Neuronal stem cell (in vitro differentiated cells): ENCODE measurements around the gene CDH20.

Experiments
- DNase-seq: peaks from one replicate; pipeline ENCODE4 v3.0.0-alpha.2; 2013; ENCODE audit warnings: low spot score
- H2AFZ ChIP-seq: one replicate; pipeline ENCODE4 v1.6.1; 2013; ENCODE audit warnings: mild to moderate bottlenecking, low read length, inconsistent platforms
- H2AK5ac ChIP-seq: 2 replicates; pipeline ENCODE4 v1.6.1; 2013; ENCODE audit warnings: low read depth, mild to moderate bottlenecking, inconsistent platforms, low read length, moderate library complexity, mixed read lengths
- H2BK120ac ChIP-seq: 2 replicates; pipeline ENCODE4 v1.6.1; 2013; ENCODE audit warnings: low read depth, mild to moderate bottlenecking, inconsistent platforms, low read length, moderate library complexity, mixed read lengths
- H2BK12ac ChIP-seq: one replicate; pipeline ENCODE4 v1.6.1; 2013; ENCODE audit warnings: low read length, inconsistent platforms
- H2BK15ac ChIP-seq: 2 replicates; pipeline ENCODE4 v1.6.1; 2013; ENCODE audit warnings: mild to moderate bottlenecking, low read length, inconsistent platforms, mixed read lengths
- H2BK5ac ChIP-seq: one replicate; pipeline ENCODE4 v1.6.1; 2013; ENCODE audit warnings: inconsistent platforms, mild to moderate bottlenecking, low read length, moderate library complexity
- H3K14ac ChIP-seq: one replicate; pipeline ENCODE4 v1.6.1; 2013; ENCODE audit warnings: low read length, inconsistent platforms
- H3K18ac ChIP-seq: 2 replicates; pipeline ENCODE4 v1.6.1; 2013; ENCODE audit warnings: low read length, inconsistent platforms
- H3K23ac ChIP-seq: 2 replicates; pipeline ENCODE4 v1.6.1; 2013; ENCODE audit warnings: low read depth, mild to moderate bottlenecking, mixed read lengths, low read length, inconsistent platforms; ENCODE audit not compliant: poor library complexity
- H3K27ac ChIP-seq: replicated peaks from 3 replicates; pipeline ENCODE4 v1.5.1; 2013; ENCODE audit warnings: low read length, inconsistent platforms
- H3K27me3 ChIP-seq, 3 experiments: 2 replicates each; pipeline ENCODE4 v1.6.1; 2013; ENCODE audit warnings: low read length in 3 of 3, mild to moderate bottlenecking in 2 of 3, inconsistent platforms in 1 of 3, low read depth in 1 of 3, mixed read lengths in 1 of 3, moderate library complexity in 1 of 3; ENCODE audit not compliant: control insufficient read depth in 3 of 3, insufficient read depth in 3 of 3
- H3K36me3 ChIP-seq, 2 donors: replicated peaks in 1 of 2; 2 replicates each; pipeline ENCODE4 v1.6.1; 2013; ENCODE audit warnings: low read length in 2 of 2; ENCODE audit not compliant: control insufficient read depth in 2 of 2, insufficient read depth in 2 of 2
- H3K4ac ChIP-seq: 2 replicates; pipeline ENCODE4 v1.6.1; 2013; ENCODE audit warnings: inconsistent platforms, mild to moderate bottlenecking, low read length, moderate library complexity
- H3K4me1 ChIP-seq, 2 donors: 1 replicate in 1 of 2; 2 replicates in 1 of 2; pipeline ENCODE4 v1.6.1; 2013; ENCODE audit warnings: low read length in 2 of 2, low read depth in 1 of 2; ENCODE audit not compliant: control insufficient read depth in 2 of 2, insufficient read depth in 1 of 2
- H3K4me2 ChIP-seq: one replicate; pipeline ENCODE4 v1.6.1; 2013; ENCODE audit warnings: mild to moderate bottlenecking, low read length, inconsistent platforms; ENCODE audit not compliant: insufficient read depth, poor library complexity, severe bottlenecking
- H3K4me3 ChIP-seq, 2 donors: 2 replicates each; pipeline ENCODE4 v1.5.1; 2013; ENCODE audit warnings: low read length in 2 of 2, mild to moderate bottlenecking in 2 of 2, inconsistent platforms in 1 of 2, moderate library complexity in 1 of 2
- H3K79me1 ChIP-seq: one replicate; pipeline ENCODE4 v1.6.1; 2013; ENCODE audit warnings: low read depth, mild to moderate bottlenecking, inconsistent platforms, low read length, moderate library complexity
- H3K9ac ChIP-seq: one replicate; pipeline ENCODE4 v1.6.1; 2013; ENCODE audit warnings: mild to moderate bottlenecking, low read depth, low read length, inconsistent platforms; ENCODE audit not compliant: poor library complexity
- H3K9me3 ChIP-seq, 2 donors: replicated peaks in 1 of 2; 2 replicates each; pipeline versions ENCODE3 to v1.6.1; 2013; ENCODE audit warnings: low read length in 2 of 2, mild to moderate bottlenecking in 2 of 2, inconsistent platforms in 1 of 2, low read depth in 1 of 2, mixed read lengths in 1 of 2, moderate library complexity in 1 of 2; ENCODE audit not compliant: control insufficient read depth in 2 of 2, insufficient read depth in 1 of 2
- H4K8ac ChIP-seq: one replicate; pipeline ENCODE4 v1.6.1; 2013; ENCODE audit warnings: low read depth, mild to moderate bottlenecking, inconsistent platforms, low read length, moderate library complexity
- H4K91ac ChIP-seq: one replicate; pipeline ENCODE4 v1.6.1; 2013; ENCODE audit warnings: low read length, low read depth, mild to moderate bottlenecking, inconsistent platforms; ENCODE audit not compliant: poor library complexity
- WGBS, 2 donors: extraction: QIAGEN DNeasy Blood & Tissue Kit; methylation state at CpG; one replicate each; pipeline ENCODE4 v1.1.7; 2013; ENCODE audit warnings: missing lambda C conversion rate in 2 of 2, mixed read lengths in 1 of 2; ENCODE audit not compliant: insufficient read length in 2 of 2, insufficient replicate concordance in 1 of 2; ENCODE audit errors: extremely low coverage in 2 of 2; 5-methylcytosine and 5-hydroxymethylcytosine counted together

Gene CDH20

DNA sequence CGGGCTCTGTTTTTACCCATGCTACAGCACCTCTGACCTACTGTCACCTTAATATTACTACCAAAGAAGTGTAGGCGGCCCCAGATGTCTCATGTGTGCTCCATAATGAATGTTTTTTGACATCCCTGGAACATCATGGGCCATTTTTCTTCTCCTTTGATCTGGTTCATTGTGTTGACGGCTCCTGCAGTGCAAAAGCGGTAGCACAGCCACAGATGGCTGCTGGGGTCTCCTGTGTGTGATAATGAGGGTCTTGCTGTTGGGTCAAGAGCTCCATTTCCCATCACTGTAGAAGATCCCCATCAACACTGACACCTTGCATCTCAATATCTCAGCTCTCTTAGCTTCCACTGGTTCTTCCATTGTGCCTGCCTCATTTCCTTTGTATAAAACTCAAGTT, 95.0 kb downstream of the CDH20 start:
- no peak for DNase-seq

GRCh38 chr18:61432590-61432989, 99.4 kb downstream of the CDH20 start:
- Histone ChIP-seq H3K18ac (no peak overlapping the region), H3K4ac (no peak overlapping the region), H3K79me1 (no peaks in the 10 kb centered on the region), H2BK12ac (no peak overlapping the region), H3K9me3 (peaks cover 0 to 3% of the 10 kb centered on the region in 2 donors), H3K23ac (no peak overlapping the region), H3K4me3 (no peak overlapping the region), H3K9ac (no peak overlapping the region), H4K91ac (no peak overlapping the region), H3K4me2 (no peak overlapping the region), H2BK120ac (no peak overlapping the region), H3K4me1 (peaks cover 0 to 3% of the 10 kb centered on the region in 2 donors), H2AFZ (no peak overlapping the region), H3K36me3 (no peaks in the 10 kb centered on the region), H2BK15ac (no peak overlapping the region), H2AK5ac (no peak overlapping the region), H3K27ac (no peak overlapping the region), H2BK5ac (no peak overlapping the region), H4K8ac (no peak overlapping the region), H3K14ac (no peak overlapping the region), H3K27me3 (no peaks in the 10 kb centered on the region)
- DNase-seq = no peak
- WGBS, 2 donors = no CpG with 5 or more reads among the region's 1 CpG

More for the DNA sequence above, 95.0 kb downstream of the CDH20 start:
- no peak overlapping the region for H3K4me3 ChIP-seq
- H3K4ac ChIP-seq = no peak overlapping the region
- H3K9ac ChIP-seq = no peak overlapping the region
- H2BK120ac ChIP-seq = no peak overlapping the region
- no peak overlapping the region for H4K91ac ChIP-seq
- no peak overlapping the region for H2AFZ ChIP-seq
- no peak overlapping the region for H3K23ac ChIP-seq
- no peak overlapping the region for H4K8ac ChIP-seq
- H3K14ac ChIP-seq = no peak overlapping the region
- no peak overlapping the region for H2BK12ac ChIP-seq
- H3K4me2 ChIP-seq = no peak overlapping the region
- no peak overlapping the region for H2BK15ac ChIP-seq
- no peak overlapping the region for H2AK5ac ChIP-seq
- H3K18ac ChIP-seq = no peak overlapping the region
- no peaks in the 10 kb centered on the region for H3K9me3 ChIP-seq
- H2BK5ac ChIP-seq = no peak overlapping the region
- H3K27ac ChIP-seq = no peak overlapping the region
- H3K36me3 ChIP-seq = no peaks in the 10 kb centered on the region
- no peaks in the 10 kb centered on the region for H3K27me3 ChIP-seq
- WGBS, 2 donors = no CpG with 5 or more reads among the region's 4 CpGs
- peaks cover 0 to 3% of the 10 kb centered on the region in 2 donors for H3K4me1 ChIP-seq
- H3K79me1 ChIP-seq = no peaks in the 10 kb centered on the region

DNA sequence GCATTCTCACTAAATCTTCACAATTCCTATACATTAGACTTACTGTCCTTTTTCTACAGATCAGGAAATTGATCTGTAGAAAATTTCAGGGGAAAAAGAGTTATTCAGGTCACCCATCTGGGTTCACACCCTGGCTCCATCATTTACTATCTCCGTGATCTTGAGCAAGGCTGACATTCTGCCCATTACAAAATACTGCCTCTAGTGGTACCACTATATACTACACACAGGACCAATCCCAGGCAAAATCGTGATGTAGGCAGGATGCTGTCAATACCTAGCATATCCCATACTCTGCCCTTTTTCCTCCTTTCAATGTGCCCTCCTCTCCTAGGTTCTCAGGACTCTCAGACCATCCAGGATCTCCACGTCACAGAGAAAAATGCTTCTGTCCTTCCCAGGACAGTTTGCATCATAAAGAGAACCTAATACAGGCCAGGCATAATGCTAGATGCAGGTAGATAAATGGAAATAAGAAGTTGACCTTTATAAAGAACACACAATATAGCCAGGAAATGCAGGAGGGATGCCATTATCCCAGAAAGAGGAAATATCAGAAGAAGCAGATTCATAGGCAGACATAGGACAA, 101.9 kb downstream of the CDH20 start:
- WGBS, 2 donors = no CpG with 5 or more reads among the region's 3 CpGs
- no peak overlapping the region for H3K4me2 ChIP-seq
- DNase-seq = no peak

DNA sequence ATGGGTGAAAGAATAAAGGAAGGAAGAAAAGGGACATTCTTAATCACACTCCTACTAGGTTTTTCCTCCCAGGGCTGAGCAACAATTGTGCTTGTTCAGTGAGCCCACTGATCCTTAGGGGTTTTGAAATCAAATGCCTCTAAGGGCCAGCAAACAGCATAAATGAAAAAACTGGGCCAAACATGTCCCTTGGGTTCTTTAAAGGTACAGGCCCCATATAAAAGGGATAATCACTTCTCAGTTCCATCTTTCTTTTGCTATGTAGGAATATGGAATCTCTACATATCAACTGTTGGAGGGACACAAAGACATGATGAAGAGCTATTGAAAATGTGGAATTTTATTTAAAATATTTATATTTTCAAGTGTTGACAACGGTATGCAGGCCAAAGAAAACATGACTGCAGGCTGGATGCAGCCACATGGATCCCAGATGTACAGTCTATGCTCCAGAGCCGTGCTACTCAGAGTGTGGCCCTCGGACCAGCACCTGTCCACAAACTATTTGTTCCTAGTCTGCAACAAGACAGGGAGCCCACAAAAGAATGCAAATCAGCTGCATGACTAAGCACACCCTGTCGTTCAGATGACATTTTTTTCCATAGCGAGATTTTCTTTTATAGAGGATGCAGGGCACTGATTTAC, 110.0 kb downstream of the CDH20 start:
- no peak for DNase-seq
- Histone ChIP-seq H3K23ac (no peak overlapping the region), H3K27ac (no peak overlapping the region)

More for the DNA sequence above, 101.9 kb downstream of the CDH20 start:
- no peak overlapping the region for H2BK5ac ChIP-seq
- peaks cover 0 to 3% of the 10 kb centered on the region in 2 donors for H3K9me3 ChIP-seq
- no peak overlapping the region for H2AFZ ChIP-seq
- no peak overlapping the region for H3K27ac ChIP-seq
- H3K36me3 ChIP-seq = no peaks in the 10 kb centered on the region
- no peaks in the 10 kb centered on the region for H3K4me1 ChIP-seq
- no peak overlapping the region for H3K4ac ChIP-seq
- H3K9ac ChIP-seq = no peak overlapping the region
- no peak overlapping the region for H2BK12ac ChIP-seq
- H2AK5ac ChIP-seq = no peak overlapping the region
- no peak overlapping the region for H3K23ac ChIP-seq
- H4K8ac ChIP-seq = no peak overlapping the region
- H2BK15ac ChIP-seq = no peak overlapping the region
- H4K91ac ChIP-seq = no peak overlapping the region
- no peaks in the 10 kb centered on the region for H3K79me1 ChIP-seq
- no peak overlapping the region for H3K14ac ChIP-seq
- H2BK120ac ChIP-seq = no peak overlapping the region
- H3K18ac ChIP-seq = no peak overlapping the region
- no peak overlapping the region for H3K4me3 ChIP-seq
- no peaks in the 10 kb centered on the region for H3K27me3 ChIP-seq

More for the DNA sequence above, 110.0 kb downstream of the CDH20 start:
- Histone ChIP-seq H3K9ac (no peak overlapping the region), H4K91ac (no peak overlapping the region), H3K27me3 (no peaks in the 10 kb centered on the region), H2BK12ac (no peak overlapping the region), H3K4me3 (no peak overlapping the region), H3K36me3 (no peaks in the 10 kb centered on the region), H3K79me1 (no peaks in the 10 kb centered on the region), H4K8ac (no peak overlapping the region), H3K18ac (no peak overlapping the region), H3K4me2 (no peak overlapping the region), H3K14ac (no peak overlapping the region), H2AFZ (no peak overlapping the region), H3K4ac (no peak overlapping the region), H3K4me1 (peaks cover 0 to 7% of the 10 kb centered on the region in 2 donors), H3K9me3 (peaks cover 1 to 11% of the 10 kb centered on the region in 2 donors), H2AK5ac (no peak overlapping the region), H2BK5ac (no peak overlapping the region), H2BK15ac (no peak overlapping the region), H2BK120ac (no peak overlapping the region)
- no CpG with 5 or more reads among the region's 5 CpGs for WGBS, 2 donors
